DOHH2 (cell line): ENCODE results near the gene RBM20.

Experiments used
- CTCF ChIP-seq: fragments of 200-600 bp; sonication (generic); IDR thresholded peaks from one replicate; pipeline ENCODE4 v1.5.1; 2014; ENCODE audit warnings: antibody characterized with exemption, mild to moderate bottlenecking, low read depth, low read length; ENCODE audit not compliant: poor library complexity, severe bottlenecking
- EZH2phosphoT487 ChIP-seq: fragments of 200-600 bp; sonication (generic); IDR thresholded peaks from 2 replicates; pipeline ENCODE4 v1.6.1; 2017; ENCODE audit warnings: borderline replicate concordance, mild to moderate bottlenecking, antibody characterized with exemption, low read length, moderate library complexity, mixed read lengths

GRCh38 chr10:110746969-110747608 is 103.0 kb downstream of the RBM20 start:
- TF ChIP-seq CTCF (no peak), EZH2phosphoT487 (no peak)
